CD4-positive, alpha-beta T cell treated with Interleukin-17A for 1 hour (primary cell): Measurements from ENCODE around the gene NQO1.
A peak's percentile ranks its signal among the peaks of the same experiment; 100 is the strongest.
"Not testable (repeated sequence)": the region's sequence is repeated elsewhere in the genome, so short reads cannot be mapped to it uniquely, and the experiment has no call there.

Source experiments
- DNase-seq: peaks from one replicate; pipeline ENCODE4 v3.0.0-alpha.2; 2020

The NQO1 gene

GRCh38 chr16:69726313-69727060 is at the start of gene NQO1:
NQO1 (minus strand) TSS chr16:69726560; CDS start chr16:69726439, 121 bp downstream.
- peak; percentile 87 for DNase-seq

GRCh38 chr16:69775563-69775962 is 49.2 kb upstream of the NQO1 start:
- DNase-seq, result no peak

GRCh38 chr16:69773260-69773947 is 47.0 kb upstream of the NQO1 start:
- DNase-seq, result no peak

GRCh38 chr16:69771651-69771967 is 45.2 kb upstream of the NQO1 start:
- DNase-seq, result no peak

- DNase-seq, result no peak
Measured at GRCh38 chr16:69769404-69769803, 43.0 kb upstream of the NQO1 start.

- DNase-seq, result no peak
Measured at GRCh38 chr16:69768666-69769065, 42.3 kb upstream of the NQO1 start.

- DNase-seq, result no peak
Measured at GRCh38 chr16:69767459-69768229, 41.3 kb upstream of the NQO1 start.

GRCh38 chr16:69763599-69763942 is 37.2 kb upstream of the NQO1 start:
- no peak for DNase-seq

- peak; percentile 46 for DNase-seq
Measured at GRCh38 chr16:69762814-69763598, 36.6 kb upstream of the NQO1 start.

GRCh38 chr16:69761983-69762813 is 35.8 kb upstream of the NQO1 start, which contains the start of gene WWP2:
WWP2 (plus strand) TSS chr16:69762332; CDS start chr16:69787011, 24,679 bp downstream.
- peak; percentile 83 for DNase-seq

GRCh38 chr16:69757375-69757774 is 31.0 kb upstream of the NQO1 start:
- not testable (repeated sequence) for DNase-seq

GRCh38 chr16:69756705-69757104 is 30.3 kb upstream of the NQO1 start:
- no peak for DNase-seq

- DNase-seq, result peak; percentile 98
Measured at GRCh38 chr16:69754469-69755310, 28.3 kb upstream of the NQO1 start, which contains the start of gene NOB1. NOB1 (minus strand) TSS chr16:69754926; CDS start chr16:69754910, 16 bp downstream.

- DNase-seq, result peak; percentile 7
Measured at GRCh38 chr16:69754143-69754468, 27.7 kb upstream of the NQO1 start.

GRCh38 chr16:69748694-69749345 is 22.5 kb upstream of the NQO1 start:
- no peak for DNase-seq

GRCh38 chr16:69747115-69747514 is 20.8 kb upstream of the NQO1 start:
- DNase-seq, result no peak

- DNase-seq, result no peak
Measured at GRCh38 chr16:69745959-69746358, 19.6 kb upstream of the NQO1 start.

GRCh38 chr16:69745232-69745612 is 18.9 kb upstream of the NQO1 start:
- DNase-seq, result no peak

- DNase-seq, result no peak
Measured at GRCh38 chr16:69744363-69745231, 18.2 kb upstream of the NQO1 start.
